Endothelial cell of umbilical vein (primary cell): ENCODE results near the gene ST3GAL5. TPM values are rescaled to one million over a fixed set of nuclear protein-coding genes. Genes with fewer than 3 reads are reported as not detected.

ENCODE experiments used
- BruUV-seq: library from RNA; stranded (reverse); fragments of 400-500 nt; replicated peaks from 2 replicates; lab custom pipeline; 2021; lab: Mats Ljungman, UMichigan
- CTCF ChIA-PET: fragments of 300-600, 350-600 bp; sonication (Branson Sonifier 250); formaldehyde crosslinking; loops from one replicate; lab custom pipeline; 2021; ENCODE audit warnings: antibody characterized with exemption, inconsistent platforms; lab: Charles Lee
- POLR2A ChIA-PET: fragments of 300-600, 350-600 bp; sonication (Branson Sonifier 250); formaldehyde crosslinking; loops from one replicate; lab custom pipeline; 2021; ENCODE audit warnings: antibody characterized with exemption, inconsistent platforms; lab: Charles Lee
- DNase-seq: peaks from one replicate; pipeline ENCODE4 v3.0.0-alpha.2; 2011; ENCODE audit warnings: low read depth, low spot score
- FAIRE-seq: peaks from 2 replicates; lab custom pipeline; 2011; peaks lifted over from hg19 to GRCh38; lab: Jason Lieb, UNC
- H2AFZ ChIP-seq: 2 replicates; pipeline ENCODE4 v1.6.0; 2012; ENCODE audit warnings: low read depth, low read length, control low read depth, inconsistent platforms
- H3K27ac ChIP-seq: 2 replicates; pipeline ENCODE4 v1.5.1; 2011; ENCODE audit warnings: low read depth, mild to moderate bottlenecking, control low read depth, low read length, moderate library complexity; ENCODE audit not compliant: insufficient read depth
- H3K27me3 ChIP-seq, 2 experiments: 2 replicates each; pipeline versions ENCODE4 v1.6.0 to v1.6.1; 2011; ENCODE audit warnings: low read length in 2 of 2, mixed read lengths in 1 of 2; ENCODE audit not compliant: control insufficient read depth in 2 of 2, insufficient read depth in 2 of 2
- H3K36me3 ChIP-seq, 2 experiments: 2 replicates in 1 of 2; 3 replicates in 1 of 2; pipeline ENCODE4 v1.5.1; 2011; ENCODE audit warnings: low read length in 2 of 2, mild to moderate bottlenecking in 1 of 2, moderate library complexity in 1 of 2; ENCODE audit not compliant: control insufficient read depth in 2 of 2, insufficient read depth in 2 of 2; ENCODE audit errors: extremely low read depth in 1 of 2
- H3K4me1 ChIP-seq: 3 replicates; pipeline ENCODE4 v1.5.1; 2011; ENCODE audit warnings: mild to moderate bottlenecking, low read length; ENCODE audit not compliant: control insufficient read depth, insufficient read depth; ENCODE audit errors: extremely low read depth
- H3K4me2 ChIP-seq: 2 replicates; pipeline ENCODE4 v1.6.1; 2011; ENCODE audit warnings: low read length, control low read depth, mixed read lengths; ENCODE audit not compliant: insufficient read depth
- H3K4me3 ChIP-seq, 3 experiments: fragments of 200-600 bp in 1 of 3; sonication (generic), shearing (Covaris generic) in 1 of 3; replicated peaks in 1 of 3; 2 replicates each; pipeline ENCODE4 v1.5.1; 2011 to 2016; ENCODE audit warnings: control low read depth in 3 of 3, low read length in 3 of 3, mild to moderate bottlenecking in 2 of 3, inconsistent platforms in 1 of 3, low read depth in 1 of 3, moderate library complexity in 1 of 3; ENCODE audit not compliant: insufficient read depth in 1 of 3
- H3K79me2 ChIP-seq: 2 replicates; pipeline ENCODE4 v1.6.0; 2012; ENCODE audit warnings: low read length, inconsistent platforms; ENCODE audit not compliant: control insufficient read depth, insufficient read depth
- H3K9ac ChIP-seq: replicated peaks from 2 replicates; pipeline ENCODE3; 2011; ENCODE audit warnings: low read length, control low read depth; ENCODE audit not compliant: insufficient read depth; ENCODE audit errors: extremely low read depth
- H3K9me1 ChIP-seq: replicated peaks from 3 replicates; pipeline ENCODE4 v1.6.0; 2011; ENCODE audit warnings: mild to moderate bottlenecking, low read length; ENCODE audit not compliant: control insufficient read depth, insufficient read depth; ENCODE audit errors: extremely low read depth
- H3K9me3 ChIP-seq: replicated peaks from 2 replicates; pipeline ENCODE4 v1.5.1; 2012; ENCODE audit warnings: low read length, inconsistent platforms; ENCODE audit not compliant: control insufficient read depth, insufficient read depth
- H4K20me1 ChIP-seq: replicated peaks from 2 replicates; pipeline ENCODE3; 2011; ENCODE audit warnings: mild to moderate bottlenecking, low read length; ENCODE audit not compliant: control insufficient read depth, insufficient read depth; ENCODE audit errors: extremely low read depth
- EZH2 ChIP-seq: IDR thresholded peaks from 2 replicates; pipeline ENCODE4 v1.6.1; 2012; ENCODE audit warnings: borderline replicate concordance, low read depth, mild to moderate bottlenecking, moderate library complexity, low read length, inconsistent platforms; ENCODE audit not compliant: severe bottlenecking
- FOS ChIP-seq: IDR thresholded peaks from 2 replicates; pipeline ENCODE4 v1.6.1; 2011; ENCODE audit warnings: mild to moderate bottlenecking, low read length, moderate library complexity, borderline replicate concordance; ENCODE audit not compliant: insufficient read depth
- GATA2 ChIP-seq: IDR thresholded peaks from 2 replicates; pipeline ENCODE4 v1.7.0; 2011; ENCODE audit warnings: low read depth, mild to moderate bottlenecking, moderate library complexity, mixed read lengths, low read length; ENCODE audit not compliant: insufficient read length, insufficient read depth
- JUN ChIP-seq: IDR thresholded peaks from 2 replicates; pipeline ENCODE4 v1.6.1; 2011; ENCODE audit warnings: borderline replicate concordance, low read depth; ENCODE audit not compliant: insufficient read length, insufficient read depth
- MYC ChIP-seq: IDR thresholded peaks from one replicate; pipeline ENCODE4 v1.6.1; 2011; ENCODE audit warnings: mild to moderate bottlenecking, low read depth, low read length
- POLR2A ChIP-seq: IDR thresholded peaks from 2 replicates; pipeline ENCODE4 v1.6.1; 2012; ENCODE audit warnings: low read depth, mild to moderate bottlenecking, control low read depth, low read length
- POLR2AphosphoS5 ChIP-seq: IDR thresholded peaks from 2 replicates; pipeline ENCODE4 v1.6.1; 2012; ENCODE audit warnings: low read depth, mild to moderate bottlenecking, control low read depth, low read length, moderate library complexity; ENCODE audit not compliant: insufficient read depth
- dilution Hi-C: fragments of 300-500 bp; cut with MboI; formaldehyde crosslinking; loops from one replicate; pipeline ENCODE4 v1.15.0; 2019; ENCODE audit warnings: low sequenced_read_pairs; ENCODE audit not compliant: extremely low pct_ligation_motif_present
- intact Hi-C: fragments of 100-400 bp; cut with micrococcal nuclease; formaldehyde crosslinking; loops from one replicate; pipeline ENCODE4 v1.10.0; 2022
- polyA plus RNA-seq, 4 experiments: library from polyadenylated mRNA; depleted of rRNA in 3 of 4; stranded (reverse) in 3 of 4; unstranded in 1 of 4; fragments of >200 nt; gene quantifications; 2 replicates each; pipeline versions ENCODE4 v1.2.1 to v1.2.3, GENCODE V29; 2011 to 2012; ENCODE audit warnings: missing spikeins in 1 of 4
- total RNA-seq: library from RNA; stranded (reverse); gene quantifications from 2 replicates; pipeline ENCODE4 v1.2.3, GENCODE V29; 2021
- TF ChIP-seq, protein P1 (sequence below), 2 donors: IDR thresholded peaks; 1 replicate in 1 of 2; 2 replicates in 1 of 2; pipeline ENCODE4 v1.5.1; 2011; ENCODE audit warnings: low read length in 2 of 2, mild to moderate bottlenecking in 2 of 2, moderate library complexity in 2 of 2, control low read depth in 1 of 2, inconsistent platforms in 1 of 2, low read depth in 1 of 2; ENCODE audit not compliant: insufficient read depth in 1 of 2; ENCODE audit errors: extremely low read depth in 1 of 2
- TF ChIP-seq, protein P2 (sequence below): IDR thresholded peaks from 2 replicates; pipeline ENCODE4 v1.6.1; 2011; ENCODE audit not compliant: insufficient read depth, insufficient read length

ST3GAL5 gene
- total and polyA plus RNA-seq, 2 donors (not counting 3 experiments of a cell fraction or from before 2014, with no cell fraction given) = 9.5 to 16.0 TPM

DNA sequence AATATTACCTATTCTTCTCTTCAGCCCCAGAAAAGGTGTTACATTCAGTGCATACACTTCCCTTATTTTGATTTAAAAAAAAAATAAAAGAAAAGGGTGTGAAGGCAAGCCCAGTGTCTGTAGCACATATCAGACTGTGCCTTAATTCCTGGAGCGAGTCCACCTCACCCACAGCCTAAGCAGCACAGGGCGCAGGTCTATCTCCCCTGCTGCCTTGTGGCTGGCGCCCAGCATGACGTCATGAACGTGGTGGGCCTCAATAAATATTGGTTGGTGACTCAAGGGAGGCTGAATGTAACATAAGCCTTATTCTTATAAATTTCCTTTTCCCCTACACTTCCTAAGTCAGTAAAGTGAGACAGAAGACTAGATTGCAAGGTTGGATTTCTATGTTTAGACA lies 26.4 kb downstream of the ST3GAL5 start:
- Histone ChIP-seq H3K9me3 (no peaks in the 10 kb centered on the region), H3K27me3 (no peaks in the 10 kb centered on the region), H3K79me2 (no peaks in the 10 kb centered on the region), H3K9me1 (no peaks in the 10 kb centered on the region), H3K4me2 (no peak overlapping the region), H3K36me3 (no peaks in the 10 kb centered on the region), H2AFZ (no peak overlapping the region), H3K27ac (no peak overlapping the region), H3K4me1 (peaks cover 15% of the 10 kb centered on the region), H3K4me3 (no peak overlapping the region), H3K9ac (no peak overlapping the region), H4K20me1 (no peaks in the 10 kb centered on the region)
- FAIRE-seq = no peak
- intact Hi-C loops = no loop called here
- dilution Hi-C loops = no loop called here
- TF ChIP-seq POLR2AphosphoS5 = no peak
- no peak for TF ChIP-seq POLR2A
- TF ChIP-seq, protein P1, sequence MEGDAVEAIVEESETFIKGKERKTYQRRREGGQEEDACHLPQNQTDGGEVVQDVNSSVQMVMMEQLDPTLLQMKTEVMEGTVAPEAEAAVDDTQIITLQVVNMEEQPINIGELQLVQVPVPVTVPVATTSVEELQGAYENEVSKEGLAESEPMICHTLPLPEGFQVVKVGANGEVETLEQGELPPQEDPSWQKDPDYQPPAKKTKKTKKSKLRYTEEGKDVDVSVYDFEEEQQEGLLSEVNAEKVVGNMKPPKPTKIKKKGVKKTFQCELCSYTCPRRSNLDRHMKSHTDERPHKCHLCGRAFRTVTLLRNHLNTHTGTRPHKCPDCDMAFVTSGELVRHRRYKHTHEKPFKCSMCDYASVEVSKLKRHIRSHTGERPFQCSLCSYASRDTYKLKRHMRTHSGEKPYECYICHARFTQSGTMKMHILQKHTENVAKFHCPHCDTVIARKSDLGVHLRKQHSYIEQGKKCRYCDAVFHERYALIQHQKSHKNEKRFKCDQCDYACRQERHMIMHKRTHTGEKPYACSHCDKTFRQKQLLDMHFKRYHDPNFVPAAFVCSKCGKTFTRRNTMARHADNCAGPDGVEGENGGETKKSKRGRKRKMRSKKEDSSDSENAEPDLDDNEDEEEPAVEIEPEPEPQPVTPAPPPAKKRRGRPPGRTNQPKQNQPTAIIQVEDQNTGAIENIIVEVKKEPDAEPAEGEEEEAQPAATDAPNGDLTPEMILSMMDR (IDR thresholded peaks at IDR 0.05; ENCODE audit: extremely low read depth in 1 of 2, insufficient read depth in 1 of 2, low read depth in 1 of 2, low read length in 2 of 2) = no peak
- TF ChIP-seq MYC = no peak
- TF ChIP-seq, protein P2, sequence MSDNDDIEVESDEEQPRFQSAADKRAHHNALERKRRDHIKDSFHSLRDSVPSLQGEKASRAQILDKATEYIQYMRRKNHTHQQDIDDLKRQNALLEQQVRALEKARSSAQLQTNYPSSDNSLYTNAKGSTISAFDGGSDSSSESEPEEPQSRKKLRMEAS = no peak
- TF ChIP-seq JUN = no peak
- TF ChIP-seq EZH2 = no peak
- no peak for TF ChIP-seq GATA2
- TF ChIP-seq FOS = no peak
- no peak for DNase-seq
- BruUV-seq = no TSS peak
- POLR2A ChIA-PET = no interaction called here
- CTCF ChIA-PET = no interaction called here
